Neural progenitor cell (in vitro differentiated cells): ENCODE data around the gene EZH1. TPM values are rescaled to one million over a fixed set of nuclear protein-coding genes. Genes with fewer than 3 reads are reported as not detected.

Experiments
- DNase-seq: peaks from one replicate; pipeline ENCODE4 v3.0.0-alpha.2; 2016; ENCODE audit warnings: low spot score
- H2AFZ ChIP-seq: fragments of 200-600 bp; sonication (generic); replicated peaks from 2 replicates; pipeline ENCODE4 v1.6.1; 2016; ENCODE audit warnings: antibody characterized with exemption
- H3F3A ChIP-seq: fragments of 200-600 bp; sonication (generic); 2 replicates; pipeline ENCODE4 v1.6.1; 2016; ENCODE audit warnings: antibody characterized with exemption, low read depth
- H3K27ac ChIP-seq: fragments of 200-600 bp; sonication (generic); 2 replicates; pipeline ENCODE4 v1.5.1; 2016; ENCODE audit warnings: mild to moderate bottlenecking
- H3K27me3 ChIP-seq: fragments of 200-600 bp; sonication (generic); 2 replicates; pipeline ENCODE4 v1.6.1; 2016; ENCODE audit warnings: mild to moderate bottlenecking, moderate library complexity
- H3K36me3 ChIP-seq: fragments of 200-600 bp; sonication (generic); 2 replicates; pipeline ENCODE4 v1.5.1; 2016
- H3K4me1 ChIP-seq: fragments of 200-600 bp; sonication (generic); 2 replicates; pipeline ENCODE4 v1.6.1; 2016; ENCODE audit warnings: mixed run types
- H3K4me2 ChIP-seq: fragments of 200-600 bp; sonication (generic); 2 replicates; pipeline ENCODE4 v1.6.1; 2016
- H3K4me3 ChIP-seq: fragments of 200-600 bp; sonication (generic); 2 replicates; pipeline ENCODE4 v1.5.1; 2016
- H3K79me2 ChIP-seq: fragments of 200-600 bp; sonication (generic); 2 replicates; pipeline ENCODE4 v1.6.1; 2016; ENCODE audit warnings: low read depth
- H3K9ac ChIP-seq: fragments of 200-600 bp; sonication (generic); 2 replicates; pipeline ENCODE4 v1.6.1; 2016
- H3K9me3 ChIP-seq: fragments of 200-600 bp; sonication (generic); 2 replicates; pipeline ENCODE4 v1.5.1; 2016; ENCODE audit warnings: low read depth
- H4K20me1 ChIP-seq: fragments of 200-600 bp; sonication (generic); 2 replicates; pipeline ENCODE4 v1.6.1; 2016; ENCODE audit warnings: low read depth
- H3K27ac Mint-ChIP-seq: 3 replicates; pipeline ENCODE4 v1.8.0; 2021; ENCODE audit warnings: mixed read lengths
- H3K27me3 Mint-ChIP-seq: 2 replicates; pipeline ENCODE4 v1.8.0; 2022; ENCODE audit warnings: low read depth, mild to moderate bottlenecking, inconsistent platforms, moderate library complexity, mixed read lengths; ENCODE audit not compliant: insufficient read depth
- H3K36me3 Mint-ChIP-seq: 3 replicates; pipeline ENCODE4 v1.8.0; 2021; ENCODE audit warnings: mixed read lengths
- H3K4me1 Mint-ChIP-seq: 3 replicates; pipeline ENCODE4 v1.8.0; 2021; ENCODE audit warnings: mixed read lengths
- H3K4me3 Mint-ChIP-seq: 3 replicates; pipeline ENCODE4 v1.8.0; 2021; ENCODE audit warnings: mild to moderate bottlenecking, moderate library complexity, mixed read lengths
- H3K9me3 Mint-ChIP-seq: 3 replicates; pipeline ENCODE4 v1.8.0; 2020; ENCODE audit warnings: mixed read lengths
- EZH2 ChIP-seq: fragments of 200-600 bp; sonication (generic); IDR thresholded peaks from 2 replicates; pipeline ENCODE4 v1.6.1; 2017; ENCODE audit warnings: antibody characterized with exemption, mild to moderate bottlenecking, moderate library complexity
- EZH2phosphoT487 ChIP-seq: fragments of 200-600 bp; sonication (generic); IDR thresholded peaks from 2 replicates; pipeline ENCODE4 v1.6.1; 2017; ENCODE audit warnings: antibody characterized with exemption
- total RNA-seq: library from RNA; depleted of rRNA; stranded (reverse); fragments of >200 nt; gene quantifications from 2 replicates; pipeline ENCODE4 v1.2.3, GENCODE V29; 2015; ENCODE audit warnings: low replicate concordance
- TF ChIP-seq, protein P1 (sequence below): fragments of 200-600 bp; sonication (generic); IDR thresholded peaks from 2 replicates; pipeline ENCODE4 v1.5.1; 2017; ENCODE audit warnings: antibody characterized with exemption, mild to moderate bottlenecking

Gene EZH1
- total RNA-seq, 1 donor from 2014 or later, result 48.5 TPM

DNA sequence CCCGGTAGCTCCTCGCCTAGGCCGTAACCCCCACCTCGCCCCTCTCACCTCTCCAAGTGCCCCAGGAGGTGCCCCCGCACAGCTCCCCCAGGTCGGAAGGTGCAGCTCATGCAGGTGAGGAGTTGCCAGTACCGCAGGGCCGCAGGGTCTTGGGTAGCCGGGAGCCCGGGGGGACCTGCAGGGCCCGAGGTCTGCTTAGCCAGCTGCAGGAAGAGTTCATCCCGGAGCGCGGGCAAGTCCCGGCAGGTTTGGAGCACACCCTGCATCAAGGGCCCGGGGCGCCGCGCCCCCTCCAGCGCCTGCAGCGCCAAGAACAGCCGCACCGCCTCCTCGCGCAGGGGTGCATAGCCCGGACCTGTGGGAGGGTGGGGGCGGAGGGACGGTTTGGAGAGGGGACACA is 72.8 kb downstream of the EZH1 start:
- Histone ChIP-seq H3K9ac (no peak overlapping the region), H3K4me1 (peaks cover 25% of the 10 kb centered on the region), H4K20me1 (peaks cover 59% of the 10 kb centered on the region), H3K27ac (no peak overlapping the region), H3K27me3 (peaks cover 60% of the 10 kb centered on the region), H3K79me2 (peaks cover 11% of the 10 kb centered on the region), H3K4me3 (no peak overlapping the region), H3F3A (peaks cover 40% of the 10 kb centered on the region), H2AFZ (no peak overlapping the region), H3K4me2 (no peak overlapping the region), H3K9me3 (no peaks in the 10 kb centered on the region), H3K36me3 (no peaks in the 10 kb centered on the region)
- TF ChIP-seq, protein P1, sequence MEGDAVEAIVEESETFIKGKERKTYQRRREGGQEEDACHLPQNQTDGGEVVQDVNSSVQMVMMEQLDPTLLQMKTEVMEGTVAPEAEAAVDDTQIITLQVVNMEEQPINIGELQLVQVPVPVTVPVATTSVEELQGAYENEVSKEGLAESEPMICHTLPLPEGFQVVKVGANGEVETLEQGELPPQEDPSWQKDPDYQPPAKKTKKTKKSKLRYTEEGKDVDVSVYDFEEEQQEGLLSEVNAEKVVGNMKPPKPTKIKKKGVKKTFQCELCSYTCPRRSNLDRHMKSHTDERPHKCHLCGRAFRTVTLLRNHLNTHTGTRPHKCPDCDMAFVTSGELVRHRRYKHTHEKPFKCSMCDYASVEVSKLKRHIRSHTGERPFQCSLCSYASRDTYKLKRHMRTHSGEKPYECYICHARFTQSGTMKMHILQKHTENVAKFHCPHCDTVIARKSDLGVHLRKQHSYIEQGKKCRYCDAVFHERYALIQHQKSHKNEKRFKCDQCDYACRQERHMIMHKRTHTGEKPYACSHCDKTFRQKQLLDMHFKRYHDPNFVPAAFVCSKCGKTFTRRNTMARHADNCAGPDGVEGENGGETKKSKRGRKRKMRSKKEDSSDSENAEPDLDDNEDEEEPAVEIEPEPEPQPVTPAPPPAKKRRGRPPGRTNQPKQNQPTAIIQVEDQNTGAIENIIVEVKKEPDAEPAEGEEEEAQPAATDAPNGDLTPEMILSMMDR, result no peak
- TF ChIP-seq EZH2phosphoT487 (no peak), EZH2 (no peak)
- Mint-ChIP-seq H3K4me1 (peaks cover 31% of the 10 kb centered on the region), H3K9me3 (no peaks in the 10 kb centered on the region), H3K27me3 (peaks cover 10% of the 10 kb centered on the region), H3K27ac (no peak overlapping the region), H3K36me3 (peaks cover 19% of the 10 kb centered on the region), H3K4me3 (no peak overlapping the region)
- DNase-seq, result no peak

DNA sequence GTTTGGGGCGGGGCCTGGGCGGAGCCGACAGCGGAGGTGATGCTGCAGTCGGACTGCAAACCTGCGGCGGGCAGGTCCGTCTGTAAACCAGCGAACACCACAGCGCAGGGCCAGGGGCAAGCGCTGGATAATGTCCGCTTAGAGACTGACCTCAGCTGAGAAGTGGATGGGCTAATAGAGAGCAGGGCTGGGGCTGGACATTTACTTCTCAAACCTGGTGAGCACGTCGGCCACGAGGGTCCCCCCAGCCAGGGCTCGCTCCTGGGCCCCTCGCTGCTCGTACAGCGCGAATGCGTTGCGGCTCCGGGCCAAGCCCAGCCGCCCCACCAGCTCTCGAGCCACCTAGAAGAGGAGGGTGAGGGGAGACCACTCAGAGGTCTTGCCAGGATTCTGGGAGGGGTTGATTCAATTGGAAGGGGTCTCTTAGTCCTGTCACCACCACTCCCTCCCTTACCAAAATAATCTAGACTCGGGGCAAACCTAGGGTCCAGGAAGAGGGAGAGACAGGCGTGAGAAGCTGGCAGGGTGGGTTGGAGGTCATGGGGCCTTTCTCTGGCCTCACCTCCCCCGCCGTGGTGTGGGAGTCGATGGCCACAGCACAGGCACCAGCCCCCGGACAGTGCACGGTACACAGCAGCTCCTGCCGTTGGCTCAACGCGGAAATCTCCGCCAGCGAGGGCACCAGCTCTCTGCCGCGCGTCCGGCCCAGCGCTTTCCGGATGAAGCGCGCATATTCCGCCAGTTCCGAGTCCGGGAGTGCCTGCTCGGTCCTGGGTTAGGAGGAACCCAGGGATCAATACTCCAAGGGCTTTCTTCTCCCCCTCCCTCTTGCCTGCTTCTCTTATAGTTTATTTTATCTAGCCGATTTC is 73.8 kb downstream of the EZH1 start:
- H3K27me3 Mint-ChIP-seq, result peaks cover 10% of the 10 kb centered on the region

DNA sequence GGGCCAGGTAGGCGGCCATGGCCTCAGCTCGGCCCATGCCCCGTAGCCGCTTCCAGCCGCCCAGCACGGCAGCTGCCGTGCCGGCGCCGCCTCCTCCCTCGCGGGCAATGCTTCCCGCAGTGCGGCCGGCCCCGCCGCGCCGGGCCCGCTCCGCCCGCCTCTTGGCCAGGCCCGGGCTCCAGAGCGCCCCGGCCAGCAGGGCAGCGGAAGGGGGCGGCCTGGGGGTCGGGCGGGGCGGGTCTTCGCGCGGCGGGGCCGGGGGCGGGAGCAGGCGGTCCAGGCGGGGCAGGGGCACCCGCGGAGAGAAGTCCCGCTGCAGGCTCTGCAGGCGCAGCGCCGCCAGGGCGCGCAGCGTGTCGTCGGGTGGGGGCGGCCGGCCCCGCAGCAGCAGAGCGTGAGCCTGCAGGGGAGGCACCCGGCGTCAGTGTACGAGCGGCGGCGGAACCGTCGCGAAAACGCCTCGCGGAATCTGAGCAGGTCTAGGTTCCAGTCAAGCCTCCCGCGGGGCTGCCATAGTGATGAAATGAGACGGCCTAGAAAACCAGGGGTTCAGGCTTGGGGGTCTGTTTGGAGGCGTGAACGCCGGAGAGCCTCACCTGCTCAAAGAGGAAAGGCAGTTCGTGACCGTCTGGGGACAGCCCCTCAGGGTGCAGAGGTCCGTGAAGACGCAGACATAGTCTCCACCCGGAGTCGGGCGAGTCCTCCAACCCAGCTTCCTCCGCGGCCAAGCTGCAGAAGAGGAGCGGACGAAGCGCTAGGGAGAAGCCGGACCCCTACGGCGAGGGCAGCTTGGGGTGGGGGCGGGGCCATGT is 74.7 kb downstream of the EZH1 start:
- H3F3A ChIP-seq, result peaks cover 37% of the 10 kb centered on the region
- peak overlapping the region; percentile 82 for H3K4me2 ChIP-seq
- H3K9me3 ChIP-seq, result no peaks in the 10 kb centered on the region
- H3K4me3 Mint-ChIP-seq, result peak overlapping the region; percentile 53
- H3K4me1 ChIP-seq, result peaks cover 19% of the 10 kb centered on the region
- peaks cover 50% of the 10 kb centered on the region for H4K20me1 ChIP-seq
- H3K27me3 Mint-ChIP-seq, result peaks cover 10% of the 10 kb centered on the region
- H3K4me3 ChIP-seq, result peak overlapping the region; percentile 43
- no peak for TF ChIP-seq EZH2phosphoT487
- no peak for TF ChIP-seq EZH2
- TF ChIP-seq, protein P1, result peak; percentile 10
- peak; percentile 79 for DNase-seq
- H3K36me3 ChIP-seq, result no peaks in the 10 kb centered on the region
- no peak overlapping the region for H3K27ac ChIP-seq
- H3K27ac Mint-ChIP-seq, result no peak overlapping the region
- peaks cover 33% of the 10 kb centered on the region for H3K36me3 Mint-ChIP-seq
- H3K79me2 ChIP-seq, result no peaks in the 10 kb centered on the region
- peaks cover 50% of the 10 kb centered on the region for H3K27me3 ChIP-seq
- no peak overlapping the region for H3K9ac ChIP-seq
- peaks cover 31% of the 10 kb centered on the region for H3K4me1 Mint-ChIP-seq
- no peak overlapping the region for H2AFZ ChIP-seq
- no peaks in the 10 kb centered on the region for H3K9me3 Mint-ChIP-seq

More for the DNA sequence above, 73.8 kb downstream of the EZH1 start:
- DNase-seq, result no peak
- Histone ChIP-seq H3K27me3 (peaks cover 58% of the 10 kb centered on the region), H2AFZ (no peak overlapping the region), H3K9ac (no peak overlapping the region), H3K79me2 (peaks cover 7% of the 10 kb centered on the region), H3F3A (peaks cover 37% of the 10 kb centered on the region), H3K4me3 (peak overlapping the region; percentile 43), H3K4me2 (peak overlapping the region; percentile 82), H4K20me1 (peaks cover 58% of the 10 kb centered on the region), H3K4me1 (peaks cover 25% of the 10 kb centered on the region), H3K9me3 (no peaks in the 10 kb centered on the region), H3K27ac (no peak overlapping the region), H3K36me3 (no peaks in the 10 kb centered on the region)
- H3K36me3 Mint-ChIP-seq, result peaks cover 27% of the 10 kb centered on the region
- TF ChIP-seq EZH2phosphoT487 (no peak), EZH2 (no peak)
- TF ChIP-seq, protein P1, result no peak
- H3K27ac Mint-ChIP-seq, result no peak overlapping the region
- no peak overlapping the region for H3K4me3 Mint-ChIP-seq
- H3K9me3 Mint-ChIP-seq, result no peaks in the 10 kb centered on the region
- peaks cover 31% of the 10 kb centered on the region for H3K4me1 Mint-ChIP-seq
